NB4 (cell line): ENCODE data around the gene UBE2A.

Source experiments
- POLR2A ChIP-seq: IDR thresholded peaks from 2 replicates; pipeline ENCODE4 v1.6.1; 2011; ENCODE audit warnings: mild to moderate bottlenecking; ENCODE audit not compliant: insufficient read length; ENCODE audit errors: extremely low read depth
- TF ChIP-seq, protein P1 (sequence below): IDR thresholded peaks from one replicate; pipeline ENCODE4 v1.5.1; 2012; ENCODE audit warnings: low read depth, low read length
- TF ChIP-seq, protein P2 (sequence below): IDR thresholded peaks from 2 replicates; pipeline ENCODE4 v1.6.1; 2011; ENCODE audit warnings: low read depth, low read length

DNA sequence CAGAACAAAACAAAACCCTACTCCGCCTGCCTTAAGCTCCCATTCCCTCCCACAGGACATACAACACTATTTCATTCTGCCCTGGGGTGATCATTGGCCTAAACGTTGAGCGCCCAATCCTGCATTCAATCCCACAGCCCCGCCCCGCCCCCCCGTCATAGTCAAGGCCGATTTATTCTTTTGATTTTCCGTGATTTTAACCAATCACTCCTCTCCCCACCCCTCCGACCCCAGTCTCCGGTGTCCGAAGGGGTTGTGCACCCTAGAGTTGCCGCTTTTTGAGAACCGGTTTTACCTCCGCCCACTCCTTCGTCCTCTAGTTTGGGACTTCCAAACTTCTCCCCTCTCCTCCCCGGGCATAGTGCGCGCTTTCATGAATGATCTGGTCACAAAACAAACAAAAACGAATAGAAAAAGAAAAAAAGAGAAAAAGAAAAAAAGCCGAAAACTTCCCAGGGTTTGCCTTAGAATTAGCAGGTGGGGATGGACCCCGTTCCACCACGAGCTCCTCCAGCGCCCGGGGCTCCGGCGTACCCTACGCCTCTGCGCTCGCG lies 446 bp upstream of the UBE2A start:
- TF ChIP-seq, protein P1, sequence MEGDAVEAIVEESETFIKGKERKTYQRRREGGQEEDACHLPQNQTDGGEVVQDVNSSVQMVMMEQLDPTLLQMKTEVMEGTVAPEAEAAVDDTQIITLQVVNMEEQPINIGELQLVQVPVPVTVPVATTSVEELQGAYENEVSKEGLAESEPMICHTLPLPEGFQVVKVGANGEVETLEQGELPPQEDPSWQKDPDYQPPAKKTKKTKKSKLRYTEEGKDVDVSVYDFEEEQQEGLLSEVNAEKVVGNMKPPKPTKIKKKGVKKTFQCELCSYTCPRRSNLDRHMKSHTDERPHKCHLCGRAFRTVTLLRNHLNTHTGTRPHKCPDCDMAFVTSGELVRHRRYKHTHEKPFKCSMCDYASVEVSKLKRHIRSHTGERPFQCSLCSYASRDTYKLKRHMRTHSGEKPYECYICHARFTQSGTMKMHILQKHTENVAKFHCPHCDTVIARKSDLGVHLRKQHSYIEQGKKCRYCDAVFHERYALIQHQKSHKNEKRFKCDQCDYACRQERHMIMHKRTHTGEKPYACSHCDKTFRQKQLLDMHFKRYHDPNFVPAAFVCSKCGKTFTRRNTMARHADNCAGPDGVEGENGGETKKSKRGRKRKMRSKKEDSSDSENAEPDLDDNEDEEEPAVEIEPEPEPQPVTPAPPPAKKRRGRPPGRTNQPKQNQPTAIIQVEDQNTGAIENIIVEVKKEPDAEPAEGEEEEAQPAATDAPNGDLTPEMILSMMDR = no peak
- TF ChIP-seq POLR2A = no peak
- TF ChIP-seq, protein P2, sequence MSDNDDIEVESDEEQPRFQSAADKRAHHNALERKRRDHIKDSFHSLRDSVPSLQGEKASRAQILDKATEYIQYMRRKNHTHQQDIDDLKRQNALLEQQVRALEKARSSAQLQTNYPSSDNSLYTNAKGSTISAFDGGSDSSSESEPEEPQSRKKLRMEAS = no peak
